HG03045 (cell line): ENCODE measurements around the gene OR5AU1.

Experiments used
- ATAC-seq: cut with Tn5 transposase; IDR thresholded peaks from one replicate; pipeline ENCODE4 v1.9.1; 2021; ENCODE audit warnings: mild to moderate bottlenecking, moderate library complexity; ENCODE audit not compliant: unreplicated experiment

Gene OR5AU1

DNA sequence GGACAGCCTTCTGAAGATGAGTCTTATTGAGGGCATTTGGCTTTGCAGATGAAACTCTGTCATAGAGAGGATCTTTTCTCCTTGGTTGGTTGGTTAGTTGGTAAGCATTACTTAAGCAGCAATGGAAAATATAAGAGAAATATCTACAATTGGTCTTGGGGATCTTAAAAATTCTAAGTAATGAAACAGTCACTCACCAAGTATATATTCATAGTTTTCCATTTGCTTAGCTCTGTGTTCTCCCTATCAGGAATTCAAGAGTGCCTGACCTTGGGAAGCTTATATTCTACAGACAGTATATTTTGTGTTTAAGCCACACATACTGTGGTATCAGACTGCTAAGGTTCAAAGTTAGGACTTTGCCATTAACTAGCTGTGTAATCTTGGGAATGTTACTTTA, at the start of gene OR5AU1:
TSS of gene OR5AU1 (minus strand) at position 101 of the 400 bp plus-strand sequence. CDS start 191 bp downstream, outside the sequence.
- no peak for ATAC-seq

DNA sequence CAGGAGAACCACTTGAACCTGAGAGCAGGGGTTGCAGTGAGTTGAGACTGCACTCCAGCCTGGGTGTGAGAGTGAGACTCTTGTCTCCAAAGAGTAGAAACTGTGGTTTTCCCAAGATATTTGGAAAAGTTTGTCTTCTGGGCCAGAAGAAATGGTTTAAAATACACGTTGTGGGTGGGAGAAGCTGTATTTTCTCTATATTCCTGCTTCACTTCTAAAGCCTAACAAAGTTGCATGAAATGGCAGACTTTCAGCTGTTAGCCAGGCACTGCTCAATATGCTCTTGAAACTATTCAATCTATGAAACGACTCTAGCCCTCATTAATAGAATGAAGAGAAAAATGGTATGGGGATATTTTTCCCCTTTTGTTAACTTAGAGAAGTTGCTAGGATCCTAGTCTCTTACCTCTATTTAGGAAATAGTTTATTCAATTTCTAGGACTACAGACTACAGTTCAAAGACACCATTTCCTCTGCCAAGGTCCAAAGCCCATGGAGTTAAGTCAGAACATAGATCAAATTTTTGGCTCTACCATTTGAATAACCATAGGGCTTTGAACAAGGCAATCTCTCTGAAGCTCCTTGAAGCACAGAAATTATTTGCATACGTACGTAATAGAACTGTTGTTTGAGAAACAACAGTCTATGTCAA, 49.3 kb upstream of the OR5AU1 start:
- ATAC-seq, result no peak

DNA sequence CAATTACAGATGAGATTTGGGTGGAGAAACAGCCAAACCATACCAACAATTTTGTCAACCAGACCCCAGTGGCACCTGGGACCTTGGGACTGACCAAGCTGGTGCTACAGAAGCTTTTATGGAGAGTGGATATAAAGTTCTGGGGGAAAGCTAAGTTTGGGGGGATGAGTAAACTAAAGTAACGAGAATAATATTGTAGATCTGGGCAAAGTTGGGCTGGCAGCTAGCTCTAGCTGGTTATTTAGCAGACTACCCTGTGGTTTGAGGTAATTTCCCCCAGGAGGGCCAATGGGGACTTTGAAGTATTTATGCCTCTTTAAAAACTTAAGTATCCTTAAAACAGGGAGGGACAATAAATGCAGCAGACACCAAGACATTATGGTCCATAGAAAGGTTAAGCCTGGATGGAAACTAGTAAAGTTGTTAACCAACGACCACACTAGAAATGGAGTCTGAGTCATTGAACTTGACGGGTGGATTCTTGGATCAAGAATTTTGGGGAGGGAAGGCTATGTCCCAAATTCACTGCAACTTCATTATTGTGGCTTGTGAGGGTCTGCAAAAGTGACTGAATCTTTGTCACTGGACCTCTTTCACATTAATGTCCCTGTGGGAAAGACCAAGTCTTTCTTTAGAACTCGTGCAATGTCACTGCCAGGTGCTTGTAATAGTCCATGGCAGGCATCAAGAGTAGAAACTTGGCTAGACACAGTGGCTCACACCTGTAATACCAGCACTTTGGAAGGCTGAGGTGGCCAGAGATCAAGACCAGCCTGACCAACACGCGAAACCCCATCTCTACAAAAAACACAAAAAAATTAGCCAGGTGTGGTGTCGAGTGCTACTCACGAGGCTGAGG, 48.5 kb upstream of the OR5AU1 start:
- ATAC-seq, result no peak

DNA sequence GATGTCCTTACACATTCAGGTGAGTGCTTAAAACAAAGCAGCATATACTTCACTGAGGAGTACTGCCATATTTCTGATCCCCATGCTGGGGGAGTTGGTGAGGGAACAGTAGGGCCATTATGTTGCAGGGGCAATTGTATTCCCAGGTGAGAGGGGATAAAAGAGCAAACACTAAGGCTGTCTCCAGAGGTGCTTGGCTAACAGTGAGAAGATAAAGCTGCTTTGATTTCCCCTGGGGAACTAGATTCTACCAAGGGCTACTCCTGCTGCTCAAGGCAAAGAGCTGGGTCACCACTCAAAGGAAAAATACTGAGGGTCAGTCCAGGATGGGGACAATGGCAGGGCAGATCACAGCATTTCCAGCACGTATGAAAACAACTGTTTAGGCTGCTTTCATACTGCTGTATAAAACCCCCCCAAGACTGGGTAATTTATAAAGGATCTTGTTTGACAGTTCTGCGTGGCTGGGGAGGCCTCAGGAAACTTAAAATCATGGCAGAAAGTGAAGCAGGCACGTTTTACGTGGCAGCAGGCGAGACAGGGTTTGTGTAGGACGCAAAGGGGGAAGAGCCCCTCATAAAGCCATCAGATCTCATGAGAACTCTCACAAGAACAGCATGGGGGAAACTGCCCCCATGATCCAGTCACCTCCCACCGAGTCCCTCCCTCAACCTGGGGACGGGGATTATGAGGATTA, 47.8 kb upstream of the OR5AU1 start:
- no peak for ATAC-seq

DNA sequence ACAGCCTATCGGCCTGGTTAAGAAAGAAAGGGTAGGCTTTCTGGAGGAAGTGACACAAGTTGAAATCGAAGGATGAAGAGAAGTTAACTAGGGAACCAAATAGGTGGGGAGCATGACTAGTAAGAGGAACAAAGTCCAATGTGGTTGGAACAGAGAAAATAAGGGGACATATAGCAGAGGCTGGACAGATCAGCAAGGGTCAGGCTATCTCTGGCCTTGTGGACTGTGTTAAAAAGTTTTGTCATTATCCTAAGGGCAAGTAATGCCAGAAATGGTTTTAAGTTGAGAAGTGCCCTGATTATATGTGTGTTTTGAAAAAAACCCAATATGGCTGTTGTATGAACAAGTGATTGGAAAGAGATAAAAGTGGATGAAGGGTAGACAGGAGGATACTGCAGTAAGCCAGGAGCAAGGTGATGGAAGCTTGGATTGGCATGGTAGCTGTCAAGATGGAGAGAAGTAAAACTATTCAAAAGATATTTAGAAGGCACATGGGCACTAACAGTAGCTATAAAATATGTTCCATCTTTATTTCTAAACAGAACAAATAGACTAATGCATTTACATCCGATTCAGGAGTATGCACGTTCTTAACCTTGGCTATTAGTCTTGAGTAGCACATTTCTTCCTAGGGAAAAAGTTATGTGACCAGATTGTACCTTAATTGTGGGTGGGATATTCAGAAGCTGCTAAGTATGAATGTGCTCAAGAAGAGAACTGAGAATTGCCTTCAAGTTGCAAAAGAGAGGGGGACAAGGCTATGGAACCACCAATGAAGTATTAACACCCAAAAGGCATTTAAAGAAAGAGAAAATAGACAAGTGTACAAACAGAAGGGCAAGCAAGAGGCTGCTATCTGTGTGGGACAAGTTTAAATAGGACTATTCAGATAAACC, 46.8 kb upstream of the OR5AU1 start:
- ATAC-seq, result no peak

DNA sequence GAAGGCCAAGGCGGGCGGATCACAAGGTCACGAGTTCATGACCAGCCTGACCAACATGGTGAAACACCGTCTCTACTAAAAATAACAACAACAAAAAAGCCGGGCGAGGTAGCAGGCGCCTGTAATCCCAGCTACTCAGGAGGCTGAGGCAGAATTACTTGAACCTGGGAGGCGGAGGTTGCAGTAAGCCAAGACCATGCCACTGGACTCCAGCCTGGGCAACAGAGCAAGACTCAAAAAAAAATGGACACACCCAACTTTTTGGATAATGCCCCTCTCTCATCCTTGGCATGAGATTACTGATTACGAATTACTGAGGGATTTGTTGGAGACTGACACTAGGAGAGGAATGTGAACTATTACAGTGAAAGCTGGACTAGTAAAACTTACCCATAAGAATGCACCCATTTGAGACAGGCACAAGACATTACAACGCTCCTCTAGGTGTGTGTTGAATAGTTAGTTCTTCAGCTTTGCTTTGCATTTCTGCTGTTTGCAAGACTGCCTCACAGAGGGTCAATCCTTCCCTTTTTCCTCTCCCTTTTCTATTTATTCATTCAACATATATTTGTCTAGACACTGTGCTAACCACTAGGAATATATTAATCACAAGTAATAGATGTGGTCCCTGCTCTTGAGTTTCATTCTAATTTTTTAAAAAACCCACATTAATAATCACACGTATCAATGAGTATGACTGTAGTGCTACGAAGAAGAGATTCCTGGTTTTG, 46.0 kb upstream of the OR5AU1 start:
- no peak for ATAC-seq

DNA sequence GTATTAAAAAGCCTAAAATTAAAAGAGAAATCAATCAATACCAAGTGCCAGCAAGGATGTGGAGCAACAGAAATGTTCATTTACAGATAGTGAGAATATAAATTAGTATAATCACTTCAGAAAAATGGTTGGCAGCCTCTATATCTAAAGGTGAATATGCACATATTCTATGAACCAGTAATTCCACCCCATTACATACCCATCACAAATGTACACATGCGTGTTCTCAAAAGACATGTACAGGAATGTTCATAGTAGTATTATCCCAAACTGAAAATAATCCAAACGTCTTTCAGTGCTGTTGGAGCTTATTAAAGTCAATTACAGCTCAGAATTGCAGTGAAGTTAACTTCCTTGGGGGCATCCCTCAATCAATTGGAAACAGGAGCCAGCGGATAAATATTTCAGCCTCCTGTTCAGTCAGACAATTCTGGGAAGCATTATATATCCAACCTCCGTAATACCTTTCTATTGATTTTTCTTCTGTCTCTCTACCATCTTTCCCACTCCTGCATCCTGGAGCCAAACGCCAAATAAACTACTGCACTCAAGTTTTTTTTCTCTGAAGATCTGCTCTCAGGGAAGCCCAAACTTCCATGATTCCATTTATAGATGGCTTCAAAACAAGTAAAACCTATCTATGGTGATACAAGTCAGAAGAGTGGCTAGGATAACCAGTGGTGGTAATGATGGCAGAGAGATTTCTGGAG, 45.0 kb upstream of the OR5AU1 start:
- no peak for ATAC-seq

DNA sequence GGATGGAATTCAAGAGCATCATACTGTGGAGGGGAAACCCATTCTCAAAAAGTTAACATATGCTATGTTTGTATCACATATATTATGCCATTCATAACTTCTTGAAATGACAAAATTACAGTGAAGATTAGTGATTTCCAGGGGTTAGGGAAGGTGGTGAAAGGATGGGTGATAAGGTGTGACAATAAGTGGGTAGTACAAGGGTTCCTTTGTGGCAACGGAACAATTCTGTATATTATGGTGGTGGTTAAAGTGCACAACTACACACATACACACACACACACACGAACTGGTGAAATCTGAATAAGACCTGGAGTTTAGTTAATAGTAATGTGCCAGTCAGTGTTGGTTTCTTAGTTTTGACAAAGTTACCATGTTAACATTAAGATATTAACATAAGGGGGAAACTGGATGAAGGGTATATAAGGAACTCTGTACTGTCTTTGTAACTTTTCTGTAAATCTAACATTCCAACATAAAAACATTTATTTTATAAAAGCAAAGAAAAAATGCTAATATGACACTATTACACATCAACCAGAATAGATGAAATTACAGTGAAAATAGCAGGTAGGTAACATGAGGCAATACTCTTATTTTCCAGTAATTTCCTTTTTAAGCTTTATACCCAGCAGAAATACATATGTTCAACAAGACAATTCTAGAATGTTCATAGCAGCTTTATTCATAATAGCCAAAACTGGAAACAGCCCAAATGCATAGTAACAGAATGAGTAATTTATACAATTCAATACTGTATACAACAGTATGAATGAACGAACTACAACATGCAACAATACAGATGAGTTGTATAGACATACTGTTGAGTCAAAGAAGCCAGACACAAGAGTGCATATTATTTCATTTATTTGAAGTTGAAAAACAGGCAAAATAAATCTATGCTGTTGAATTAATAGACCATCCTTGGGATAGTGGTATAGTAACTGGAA, 44.0 kb upstream of the OR5AU1 start:
- no peak for ATAC-seq

DNA sequence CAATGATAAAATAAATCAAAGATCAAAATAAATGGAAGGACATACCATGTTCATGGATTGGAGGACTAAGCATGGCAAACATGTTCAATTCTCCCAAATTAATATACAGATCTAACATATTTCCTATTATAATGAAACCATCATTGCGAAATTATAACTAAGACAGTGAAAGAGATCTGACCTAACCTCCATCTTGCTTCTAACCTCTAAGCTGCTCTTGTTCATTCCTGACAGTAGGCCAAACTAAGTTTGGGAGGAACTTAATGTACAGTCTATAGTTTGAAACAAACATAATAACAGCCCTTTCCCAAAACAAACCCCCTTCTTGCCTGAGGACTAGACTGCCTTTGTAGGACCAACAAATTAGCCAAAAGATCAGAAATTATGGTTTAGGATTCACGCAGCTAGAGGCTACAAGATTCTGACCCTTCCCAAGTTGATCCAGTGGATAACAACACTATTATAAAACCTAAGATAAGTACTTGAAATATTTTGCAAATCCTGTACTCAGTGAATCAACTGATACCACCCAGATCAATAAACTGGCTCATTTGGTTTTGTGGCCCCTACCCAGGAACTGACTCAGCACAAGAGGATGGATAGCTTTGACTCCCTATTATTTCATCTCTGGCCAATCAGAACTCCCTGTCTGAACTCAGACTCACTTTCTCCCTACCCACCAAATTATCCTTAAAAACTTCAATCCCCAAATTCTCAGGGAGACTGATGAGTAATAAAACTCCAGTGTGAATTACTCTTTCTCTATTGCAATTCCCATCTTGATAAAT, 41.7 kb upstream of the OR5AU1 start:
- ATAC-seq, result no peak

DNA sequence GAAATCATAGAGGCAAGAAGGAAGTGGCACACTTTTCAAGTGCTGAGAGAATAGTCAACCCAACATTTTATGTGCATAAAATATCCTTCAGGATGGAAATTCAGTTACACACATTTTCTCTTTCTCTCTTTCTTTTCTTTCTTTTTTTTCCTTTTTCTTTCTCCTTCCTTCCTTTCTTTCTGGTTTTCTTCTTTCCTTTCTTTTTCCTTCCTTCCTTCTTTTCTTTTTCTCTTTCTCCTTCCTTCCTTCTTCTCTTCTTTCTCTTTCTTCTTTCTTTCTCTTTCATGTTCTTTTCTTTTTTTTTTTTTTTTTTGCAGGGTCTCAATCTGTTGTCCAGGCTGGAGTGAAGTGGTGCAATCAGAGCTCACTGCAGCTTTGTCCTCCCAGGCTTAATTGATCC, 38.7 kb upstream of the OR5AU1 start:
- ATAC-seq, result no peak

DNA sequence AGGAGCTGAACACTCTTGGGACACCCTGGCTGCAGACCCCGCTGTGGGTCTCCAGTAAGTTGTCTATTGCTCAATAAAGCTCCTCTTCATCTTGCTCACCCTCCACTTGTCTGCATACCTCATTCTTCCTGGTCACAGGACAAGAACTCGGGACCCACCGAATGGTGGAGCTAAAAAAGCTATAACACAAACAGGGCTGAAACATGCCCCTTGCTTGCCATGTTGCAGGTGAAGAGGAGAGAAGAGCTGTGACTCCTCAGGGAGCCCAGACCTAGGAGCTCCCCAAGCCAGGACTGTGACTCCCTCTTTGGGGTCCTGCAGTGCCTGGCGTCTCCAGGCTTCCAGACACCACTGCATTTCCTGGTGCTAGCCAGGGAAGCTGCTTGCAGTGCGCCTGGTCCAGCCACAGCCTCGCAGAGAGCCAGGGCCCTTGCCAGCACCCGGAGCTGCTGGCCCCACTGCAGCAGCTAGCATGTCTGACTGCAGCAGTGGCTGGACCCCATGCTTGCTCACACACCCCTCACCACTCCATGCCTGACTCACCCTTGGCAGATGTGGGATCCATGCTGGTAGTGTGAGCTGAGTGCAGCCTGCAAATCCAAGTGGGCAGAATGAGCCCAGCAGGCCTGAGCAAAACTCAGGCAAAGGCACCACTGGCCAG, 37.1 kb upstream of the OR5AU1 start:
- ATAC-seq, result no peak

DNA sequence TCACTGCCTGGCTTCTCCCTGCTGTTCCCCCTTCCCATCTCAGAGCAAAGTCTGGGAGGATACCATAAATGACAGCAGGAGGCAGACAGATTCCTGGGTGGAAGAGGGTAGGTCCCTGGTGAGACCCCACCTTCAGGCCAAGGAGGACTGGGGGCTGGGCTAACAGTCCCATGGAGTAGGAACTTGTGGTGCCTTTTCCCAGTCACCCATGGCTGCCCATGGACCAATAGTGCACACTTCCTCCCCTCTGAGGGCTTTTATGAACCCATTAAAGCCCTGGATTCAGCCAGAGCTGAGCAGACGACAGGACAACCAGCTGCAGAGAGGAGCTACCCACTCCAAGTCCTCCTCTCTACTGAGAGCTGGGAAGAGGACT, 36.6 kb upstream of the OR5AU1 start:
- ATAC-seq, result no peak

DNA sequence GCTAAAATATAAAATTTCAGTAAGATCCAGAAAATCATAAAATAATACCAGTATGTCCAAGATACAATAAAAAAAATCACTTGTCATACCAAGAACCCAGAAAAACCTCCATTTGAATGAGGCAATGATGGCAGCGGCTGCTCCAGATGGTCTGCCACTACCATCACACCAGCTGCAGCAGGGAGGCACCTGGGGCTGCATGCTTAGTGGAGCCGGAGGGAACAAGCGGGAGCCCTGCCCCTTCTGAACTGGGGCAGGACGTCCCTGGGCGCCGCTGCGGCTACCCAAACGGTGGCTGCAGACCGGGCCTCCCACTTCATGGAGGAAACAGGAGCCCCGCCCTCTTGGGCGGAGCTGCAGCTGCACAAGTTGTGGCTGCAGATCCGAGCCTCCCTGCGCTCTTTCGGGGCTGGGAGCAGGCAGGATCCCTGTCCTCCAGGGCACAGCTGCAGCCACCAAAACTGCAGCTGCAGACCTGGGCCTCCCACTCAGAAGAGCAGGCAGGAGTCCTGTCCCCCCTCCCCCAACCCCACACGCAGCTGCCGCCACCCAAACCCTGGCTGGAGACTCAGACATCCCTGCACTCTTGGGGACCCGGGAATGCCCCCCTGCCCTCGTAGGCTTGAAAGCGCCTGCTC, 36.1 kb upstream of the OR5AU1 start:
- ATAC-seq, result peak; percentile 84

DNA sequence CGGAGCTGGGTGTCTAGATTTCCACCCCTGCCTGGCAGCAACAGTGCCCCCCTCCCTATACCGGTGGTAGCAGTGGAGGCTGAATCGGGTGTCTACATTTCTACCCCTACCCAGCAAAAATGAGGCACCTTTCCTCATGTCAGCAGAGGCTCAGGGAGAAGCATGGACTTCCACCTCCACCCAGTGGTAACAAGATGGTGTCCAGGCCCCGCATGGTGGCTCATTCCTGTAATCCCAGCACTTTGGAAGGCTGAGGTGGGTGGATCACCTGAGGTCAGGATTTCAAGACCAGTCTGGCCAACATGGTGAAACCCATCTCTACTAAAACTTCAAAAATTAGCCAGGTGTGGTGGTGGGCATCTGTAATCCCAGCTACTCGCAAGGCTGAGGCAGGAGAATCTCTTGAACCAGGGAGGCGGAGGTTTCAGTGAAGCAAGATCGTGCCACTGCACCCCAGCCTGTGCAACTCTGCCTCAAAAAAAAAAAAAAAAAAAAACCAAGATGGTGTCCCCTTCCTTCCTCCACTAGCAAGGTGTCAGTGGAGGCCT, 35.5 kb upstream of the OR5AU1 start:
- ATAC-seq, result no peak

DNA sequence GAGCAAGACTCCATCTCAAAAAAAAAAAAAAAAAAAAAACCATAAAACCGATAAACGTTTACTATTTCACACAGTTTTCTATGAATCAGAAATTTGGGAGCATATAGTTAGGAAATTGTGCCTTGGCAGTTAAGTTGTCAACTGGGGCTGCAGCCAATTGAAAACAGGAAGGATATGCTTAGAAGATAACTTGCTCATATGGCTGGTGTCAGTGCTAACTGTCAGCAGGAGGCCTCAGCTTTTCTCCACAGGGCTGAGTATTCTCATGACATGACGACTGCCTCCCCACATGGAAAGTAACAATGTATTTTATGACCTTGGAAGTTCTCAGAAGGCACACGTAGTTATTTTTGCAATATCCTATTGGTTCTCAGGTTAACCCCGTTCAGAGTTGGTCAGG, 29.6 kb upstream of the OR5AU1 start:
- ATAC-seq, result no peak

DNA sequence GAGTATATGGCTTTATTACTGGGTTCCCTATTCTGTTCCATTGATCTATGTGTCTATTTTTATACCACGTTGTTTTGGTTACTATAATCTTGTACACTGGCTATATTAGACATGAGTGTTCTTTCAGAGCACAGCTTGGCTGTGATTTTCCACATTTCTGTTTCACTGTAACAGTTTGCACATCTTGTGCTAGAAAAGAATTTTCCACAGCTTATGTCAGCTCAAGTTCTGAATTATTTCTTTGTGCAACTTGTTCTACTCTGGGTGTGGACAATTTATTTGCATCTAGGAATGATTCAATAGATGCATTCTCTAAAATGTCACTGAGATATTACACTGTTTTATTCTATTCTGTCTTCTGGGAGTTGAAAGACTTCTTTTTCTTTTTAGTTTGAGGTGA, 28.4 kb upstream of the OR5AU1 start:
- no peak for ATAC-seq
